HG02678 (cell line): ENCODE data around the gene TSPAN7.
A peak's percentile ranks its signal among the peaks of the same experiment; 100 is the strongest.

Experiments
- ATAC-seq: cut with Tn5 transposase; IDR thresholded peaks from one replicate; pipeline ENCODE4 v1.9.1; 2021; ENCODE audit warnings: mild to moderate bottlenecking, moderate library complexity; ENCODE audit not compliant: unreplicated experiment

TSPAN7 gene

GRCh38 chrX:38561126-38561868, at the start of gene TSPAN7:
TSPAN7 (plus strand) TSS chrX:38561542; CDS start chrX:38561547, 5 bp downstream.
- ATAC-seq: peak; percentile 89

GRCh38 chrX:38513112-38513742, 48.1 kb upstream of the TSPAN7 start:
- no peak for ATAC-seq

- ATAC-seq: no peak
Observed at GRCh38 chrX:38514016-38514854, 47.1 kb upstream of the TSPAN7 start.

DNA sequence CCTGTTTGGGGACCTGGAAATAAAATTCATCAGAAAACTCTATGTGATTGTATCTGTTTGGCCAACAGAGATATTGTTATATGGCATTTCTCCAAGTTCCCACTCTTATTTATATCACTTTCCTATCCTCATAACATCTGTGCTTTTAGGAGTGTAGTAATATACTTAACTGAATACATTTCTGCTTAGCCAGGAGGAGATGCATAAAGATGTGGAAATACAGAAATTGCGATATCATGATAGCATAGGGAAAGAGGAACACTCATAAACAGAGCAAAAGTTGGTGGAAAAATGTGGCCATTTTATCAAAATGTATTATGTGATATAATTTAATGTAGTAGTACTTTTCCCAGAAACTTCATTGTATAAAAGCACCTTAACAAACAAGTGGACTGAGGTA, 46.1 kb upstream of the TSPAN7 start:
- no peak for ATAC-seq

- ATAC-seq: no peak
Observed at GRCh38 chrX:38516196-38516774, 45.1 kb upstream of the TSPAN7 start.

- no peak for ATAC-seq
Observed at GRCh38 chrX:38519651-38520050, 41.7 kb upstream of the TSPAN7 start.

- no peak for ATAC-seq
Observed at GRCh38 chrX:38538134-38538533, 23.2 kb upstream of the TSPAN7 start.

DNA sequence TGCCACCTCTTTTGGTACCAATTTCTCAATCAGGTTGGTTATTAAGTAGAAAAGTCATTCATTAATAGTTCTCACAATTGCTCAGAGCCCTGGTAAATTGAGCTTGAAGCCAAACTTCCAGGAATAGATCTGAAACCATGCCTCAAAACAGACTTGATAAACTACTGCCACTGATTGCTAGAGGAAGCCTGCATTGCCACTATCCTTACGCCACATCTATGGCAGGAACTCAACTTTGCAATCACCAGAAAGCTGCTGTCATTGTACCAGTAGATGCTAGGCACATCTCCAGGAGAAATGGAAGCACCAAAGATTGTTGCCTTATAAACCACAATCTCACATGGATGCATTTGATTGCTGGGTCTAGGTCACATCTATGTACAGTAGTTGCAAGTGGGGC, 21.6 kb upstream of the TSPAN7 start:
- no peak for ATAC-seq

GRCh38 chrX:38548508-38548907, 12.8 kb upstream of the TSPAN7 start:
- no peak for ATAC-seq

DNA sequence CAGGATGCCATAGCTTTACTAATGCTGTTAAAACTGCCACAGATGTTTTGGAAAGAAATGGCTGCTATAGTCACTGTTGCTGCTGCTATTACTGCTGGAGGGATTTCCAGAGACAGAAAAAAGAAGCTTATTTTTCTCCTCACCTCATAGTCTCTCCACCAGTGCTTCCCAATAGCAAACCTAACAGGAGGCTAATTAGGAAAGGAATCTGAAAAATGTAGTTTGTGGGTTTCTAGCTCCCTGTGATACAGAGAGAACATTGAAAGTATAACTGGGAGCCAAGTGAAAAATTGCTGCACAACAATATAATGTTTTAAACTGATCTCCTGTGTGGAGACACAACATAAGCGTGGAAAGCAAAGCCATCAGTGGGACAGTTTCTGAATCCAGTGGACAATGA, 8.6 kb upstream of the TSPAN7 start:
- no peak for ATAC-seq

DNA sequence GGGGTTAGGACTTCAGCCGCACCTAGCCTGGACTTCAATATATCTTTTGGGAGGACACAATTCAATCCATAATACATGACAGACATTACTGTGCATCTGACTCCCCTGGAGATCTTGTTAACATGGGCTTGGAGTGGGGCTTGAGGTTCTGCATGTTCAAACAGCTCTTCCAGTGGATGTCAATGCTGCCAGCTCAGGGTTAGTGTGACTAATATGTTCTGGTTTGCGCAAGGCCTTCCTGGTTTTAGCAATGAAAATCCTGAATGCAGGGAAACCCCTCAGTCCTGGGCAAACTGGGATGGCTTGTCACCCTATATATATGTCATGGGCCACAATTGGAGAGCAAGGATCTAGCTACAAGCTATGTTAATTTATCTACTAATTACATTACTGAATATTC, 2.7 kb upstream of the TSPAN7 start:
- ATAC-seq: no peak

- ATAC-seq: no peak
Observed at GRCh38 chrX:38560776-38561125, 591 bp upstream of the TSPAN7 start.

GRCh38 chrX:38561951-38562719, 793 bp downstream of the TSPAN7 start:
- ATAC-seq: no peak

- ATAC-seq: no peak
Observed at GRCh38 chrX:38563030-38563429, 1.7 kb downstream of the TSPAN7 start.

- ATAC-seq: no peak
Observed at GRCh38 chrX:38570396-38570795, 9.1 kb downstream of the TSPAN7 start.

DNA sequence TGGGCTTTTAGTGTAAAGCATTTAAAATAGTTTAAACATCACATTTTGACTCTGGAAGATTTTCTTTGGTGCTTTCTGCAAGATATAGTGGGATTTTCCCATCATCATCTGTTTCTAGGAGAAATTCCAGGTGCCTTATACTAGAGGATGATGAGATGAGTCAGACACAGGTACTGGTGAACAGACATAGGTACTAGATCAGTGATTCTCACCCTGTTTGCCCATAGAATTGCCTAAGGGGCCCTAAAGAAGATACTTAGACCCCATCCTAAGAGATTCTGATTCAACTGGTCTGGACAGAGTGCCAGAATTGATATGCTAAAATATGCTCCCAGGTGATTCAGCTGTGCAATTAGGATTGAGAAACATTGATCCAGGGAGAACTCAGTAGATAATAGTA, 9.7 kb downstream of the TSPAN7 start:
- ATAC-seq: no peak

GRCh38 chrX:38574858-38575257, 13.5 kb downstream of the TSPAN7 start:
- no peak for ATAC-seq

- ATAC-seq: no peak
Observed at GRCh38 chrX:38575888-38576287, 14.5 kb downstream of the TSPAN7 start.

GRCh38 chrX:38577738-38578137, 16.4 kb downstream of the TSPAN7 start:
- no peak for ATAC-seq

DNA sequence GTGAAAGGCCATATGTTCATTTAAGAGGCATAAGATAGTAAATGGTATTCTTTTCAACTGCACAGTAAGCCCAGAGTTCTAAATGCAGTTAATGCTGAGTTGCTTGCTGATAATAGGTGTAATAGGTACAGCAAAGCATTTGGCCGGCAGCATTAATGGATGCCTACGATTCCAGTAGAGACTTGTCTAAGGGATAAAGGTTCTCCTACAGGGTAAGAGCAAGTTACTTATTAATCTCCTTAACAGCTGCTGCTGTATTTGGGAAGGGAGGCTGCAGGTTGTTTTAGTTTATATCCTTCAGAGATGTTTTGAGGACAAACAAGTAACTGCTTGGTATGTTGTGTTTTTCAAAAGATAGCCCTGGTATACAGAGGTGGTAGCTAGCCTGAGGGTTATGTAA, 16.8 kb downstream of the TSPAN7 start:
- no peak for ATAC-seq

DNA sequence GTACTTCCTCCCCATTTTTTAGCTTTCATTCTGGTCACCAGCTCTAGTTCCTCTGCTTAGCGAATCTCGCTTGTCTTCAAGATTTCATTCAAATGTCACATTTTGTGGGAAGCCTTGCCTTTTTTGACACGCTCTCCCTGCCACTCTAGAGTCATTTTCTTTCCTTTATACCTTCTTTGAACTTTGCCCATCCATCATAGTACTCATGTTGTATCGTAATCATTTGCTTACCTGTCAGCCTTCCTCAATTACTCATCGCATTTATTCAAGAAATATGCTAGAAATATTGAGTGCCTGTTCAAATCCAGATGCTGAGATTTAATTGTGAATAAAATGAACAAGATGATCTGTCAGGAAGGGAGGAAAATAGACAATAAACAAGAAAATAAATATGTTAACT, 21.8 kb downstream of the TSPAN7 start:
- ATAC-seq: no peak
